HEK293 (cell line): ENCODE measurements around the gene THG1L.
"Not testable (repeated sequence)": the region's sequence is repeated elsewhere in the genome, so short reads cannot be mapped to it uniquely, and the experiment has no call there.

ENCODE experiments used
- CTCF ChIA-PET: fragments of 350-600 bp; formaldehyde crosslinking; extraction: SDS; loops from one replicate; lab custom pipeline; 2021; ENCODE audit warnings: antibody characterized with exemption; lab: Yijun Ruan, JAX
- POLR2A ChIA-PET: fragments of 300-600 bp; formaldehyde crosslinking; extraction: SDS; loops from one replicate; lab custom pipeline; 2020; ENCODE audit warnings: antibody characterized with exemption, inconsistent platforms; lab: Yijun Ruan, JAX
- H3K27ac ChIP-seq: fragments of 200-500 bp; sonication (Bioruptor generic); 2 replicates; pipeline ENCODE4 v1.5.1; 2014; ENCODE audit warnings: low read depth, low read length, control low read depth, inconsistent platforms; ENCODE audit errors: extremely low read depth
- H3K36me3 ChIP-seq, 2 experiments: fragments of 200-500 bp in 1 of 2; sonication (Bioruptor generic) in 1 of 2; 1 replicate in 1 of 2; 2 replicates in 1 of 2; pipeline ENCODE4 v1.5.1; 2014 to 2017; ENCODE audit warnings: inconsistent platforms in 2 of 2, low read length in 2 of 2; ENCODE audit not compliant: control insufficient read depth in 2 of 2, insufficient read depth in 1 of 2
- H3K4me1 ChIP-seq: fragments of 200-500 bp; sonication (Bioruptor generic); 2 replicates; pipeline ENCODE4 v1.5.1; 2014; ENCODE audit warnings: mild to moderate bottlenecking, low read length, inconsistent platforms; ENCODE audit not compliant: control insufficient read depth, insufficient read depth
- H3K4me3 ChIP-seq: 2 replicates; pipeline ENCODE4 v1.5.1; 2011; ENCODE audit warnings: low read depth, mild to moderate bottlenecking, control low read depth, low read length, moderate library complexity
- H3K9me3 ChIP-seq: fragments of 200-500 bp; sonication (Bioruptor generic); 2 replicates; pipeline ENCODE4 v1.5.1; 2014; ENCODE audit warnings: low read depth, low read length, inconsistent platforms; ENCODE audit not compliant: control insufficient read depth, insufficient read depth
- FEZF1 ChIP-seq: fragments of 450-650 bp; formaldehyde crosslinking; IDR thresholded peaks from 2 replicates; pipeline ENCODE4 v1.5.1; 2016; ENCODE audit warnings: missing biosample characterization, missing genetic modification characterization
- KLF1 ChIP-seq: fragments of 450-650 bp; formaldehyde crosslinking; IDR thresholded peaks from 2 replicates; pipeline ENCODE4 v1.5.1; 2016; ENCODE audit warnings: missing biosample characterization, missing genetic modification characterization
- SETDB1 ChIP-seq: IDR thresholded peaks from one replicate; pipeline ENCODE4 v1.6.1; 2017; ENCODE audit warnings: mild to moderate bottlenecking, low read length, moderate library complexity, mixed read lengths; ENCODE audit not compliant: insufficient read length
- ZBTB44 ChIP-seq: fragments of 450-650 bp; IDR thresholded peaks from 2 replicates; pipeline ENCODE4 v1.5.1; 2018; ENCODE audit warnings: missing biosample characterization, mild to moderate bottlenecking, missing genetic modification characterization
- ZNF18 ChIP-seq: fragments of 450-650 bp; formaldehyde crosslinking; IDR thresholded peaks from 2 replicates; pipeline ENCODE4 v1.5.1; 2016; ENCODE audit warnings: missing biosample characterization, missing genetic modification characterization
- ZNF223 ChIP-seq: fragments of 450-650 bp; formaldehyde crosslinking; IDR thresholded peaks from 2 replicates; pipeline ENCODE4 v1.5.1; 2016; ENCODE audit warnings: missing biosample characterization, missing genetic modification characterization
- ZNF37A ChIP-seq: fragments of 450-650 bp; IDR thresholded peaks from 2 replicates; pipeline ENCODE4 v1.5.1; 2018; ENCODE audit warnings: missing biosample characterization, missing genetic modification characterization
- ZNF555 ChIP-seq: fragments of 450-650 bp; formaldehyde crosslinking; conservative IDR thresholded peaks from 2 replicates; pipeline ENCODE4 v1.5.1; 2017; ENCODE audit warnings: missing biosample characterization, mild to moderate bottlenecking, missing genetic modification characterization, inconsistent platforms
- ZNF585B ChIP-seq: fragments of 450-650 bp; formaldehyde crosslinking; IDR thresholded peaks from 2 replicates; pipeline ENCODE4 v1.5.1; 2016; ENCODE audit warnings: missing biosample characterization, missing genetic modification characterization
- ZNF645 ChIP-seq: fragments of 450-650 bp; formaldehyde crosslinking; IDR thresholded peaks from 2 replicates; pipeline ENCODE4; 2016; ENCODE audit warnings: missing biosample characterization, missing genetic modification characterization
- ZNF692 ChIP-seq: fragments of 450-650 bp; formaldehyde crosslinking; IDR thresholded peaks from 2 replicates; pipeline ENCODE4 v1.5.1; 2016; ENCODE audit warnings: missing biosample characterization, missing genetic modification characterization
- ZNF777 ChIP-seq: fragments of 450-650 bp; formaldehyde crosslinking; IDR thresholded peaks from 2 replicates; pipeline ENCODE4 v1.5.1; 2017; ENCODE audit warnings: missing biosample characterization, missing genetic modification characterization, borderline replicate concordance

THG1L gene

GRCh38 chr5:157718519-157718918 lies 12.7 kb upstream of the THG1L start (continued):
- no peak for TF ChIP-seq ZNF18 (tag by site-specific recombination)

GRCh38 chr5:157719245-157719644 lies 12.0 kb upstream of the THG1L start:
- Histone ChIP-seq H3K4me3 (no peak overlapping the region), H3K36me3 (no peaks in the 10 kb centered on the region), H3K27ac (no peak overlapping the region), H3K4me1 (no peaks in the 10 kb centered on the region), H3K9me3 (no peaks in the 10 kb centered on the region)
- POLR2A ChIA-PET = interaction anchor here (0.6 to 1.5 kb wide), 2 partner anchors 12 to 330 kb away, joined by 3 to 5 read pairs; partner anchors contain the start of gene THG1L
- CTCF ChIA-PET = interaction anchor here (0.5 to 3.0 kb wide), 27 partner anchors 9 to 571 kb away, joined by 3 to 17 read pairs (median 3); partner anchors contain the start of genes LSM11 and THG1L
- no peak for TF ChIP-seq ZNF555 (tag by site-specific recombination)
- no peak for TF ChIP-seq ZNF223 (tag by site-specific recombination)
- no peak for TF ChIP-seq SETDB1
- no peak for TF ChIP-seq ZNF585B (tag by site-specific recombination)
- no peak for TF ChIP-seq ZNF692 (tag by site-specific recombination)

GRCh38 chr5:157721159-157721558 lies 10.1 kb upstream of the THG1L start:
- H3K9me3 ChIP-seq = no peaks in the 10 kb centered on the region
- no peak for TF ChIP-seq ZNF777
- no peak for TF ChIP-seq FEZF1 (tag by site-specific recombination)
- no peak for TF ChIP-seq ZNF645 (tag by site-specific recombination)
- peak; percentile 84 for TF ChIP-seq KLF1 (tag by site-specific recombination)
- TF ChIP-seq ZNF37A (tag by site-specific recombination) = no peak
- TF ChIP-seq ZBTB44 (tag by site-specific recombination) = no peak
- TF ChIP-seq, all 188 proteins: peak for 1
- no peaks in the 10 kb centered on the region for H3K36me3 ChIP-seq
- H3K27ac ChIP-seq = no peak overlapping the region
- no peaks in the 10 kb centered on the region for H3K4me1 ChIP-seq
- no peak overlapping the region for H3K4me3 ChIP-seq
- ChIA-PET CTCF (interaction anchor here (0.6 to 1.0 kb wide), 2 partner anchors 22 to 49 kb away, joined by 3 to 6 read pairs; partner anchors contain the start of gene LSM11), POLR2A (no interaction called here)

- H3K36me3 ChIP-seq, CTCF ChIA-PET, H3K4me1 ChIP-seq, H3K4me3 ChIP-seq, H3K27ac ChIP-seq, POLR2A ChIA-PET, H3K9me3 ChIP-seq: not testable (repeated sequence)
Observed at GRCh38 chr5:157722895-157723294, 8.3 kb upstream of the THG1L start.
